GM19035 (cell line): ENCODE measurements around the gene CCL2.
"Not testable (repeated sequence)": the region's sequence is repeated elsewhere in the genome, so short reads cannot be mapped to it uniquely, and the experiment has no call there.

Experiments
- ATAC-seq: cut with Tn5 transposase; IDR thresholded peaks from one replicate; pipeline ENCODE4 v1.9.1; 2021; ENCODE audit not compliant: unreplicated experiment

The CCL2 gene

DNA sequence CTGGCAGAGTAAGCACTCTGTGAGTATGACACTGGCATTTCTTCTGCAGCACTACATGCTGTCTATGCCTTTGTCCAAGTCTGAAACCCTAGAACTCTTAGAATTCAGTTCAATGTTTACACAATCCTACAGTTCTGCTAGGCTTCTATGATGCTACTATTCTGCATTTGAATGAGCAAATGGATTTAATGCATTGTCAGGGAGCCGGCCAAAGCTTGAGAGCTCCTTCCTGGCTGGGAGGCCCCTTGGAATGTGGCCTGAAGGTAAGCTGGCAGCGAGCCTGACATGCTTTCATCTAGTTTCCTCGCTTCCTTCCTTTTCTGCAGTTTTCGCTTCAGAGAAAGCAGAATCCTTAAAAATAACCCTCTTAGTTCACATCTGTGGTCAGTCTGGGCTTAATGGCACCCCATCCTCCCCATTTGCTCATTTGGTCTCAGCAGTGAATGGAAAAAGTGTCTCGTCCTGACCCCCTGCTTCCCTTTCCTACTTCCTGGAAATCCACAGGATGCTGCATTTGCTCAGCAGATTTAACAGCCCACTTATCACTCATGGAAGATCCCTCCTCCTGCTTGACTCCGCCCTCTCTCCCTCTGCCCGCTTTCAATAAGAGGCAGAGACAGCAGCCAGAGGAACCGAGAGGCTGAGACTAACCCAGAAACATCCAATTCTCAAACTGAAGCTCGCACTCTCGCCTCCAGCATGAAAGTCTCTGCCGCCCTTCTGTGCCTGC lies at the start of gene CCL2:
Gene CCL2, plus strand, starts transcription at position 635 of the 730 bp plus-strand sequence. Its CDS starts 65 bp downstream, at position 700.
- no peak for ATAC-seq

DNA sequence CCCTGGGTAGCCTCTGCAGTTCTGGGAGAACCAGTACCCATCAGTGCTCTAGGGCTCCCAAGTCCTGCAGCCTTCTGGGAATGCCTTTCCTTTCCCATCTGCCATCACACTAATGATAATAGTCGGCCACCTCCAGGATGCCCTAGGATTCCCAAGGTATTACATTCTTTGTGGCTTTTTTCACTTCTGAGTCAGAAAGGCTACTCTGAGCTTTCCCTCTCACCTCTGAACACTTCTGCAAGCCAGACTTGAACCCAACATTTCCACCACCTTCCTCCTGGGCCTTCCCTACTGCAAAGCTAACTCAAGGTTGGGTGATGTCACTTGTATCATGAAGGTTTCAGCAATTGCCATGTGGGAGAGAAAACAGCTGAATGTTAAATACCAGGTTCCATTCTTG lies 49.7 kb upstream of the CCL2 start:
- ATAC-seq, result no peak

- no peak for ATAC-seq
Measured at GRCh38 chr17:34206569-34206968, 48.5 kb upstream of the CCL2 start.

- no peak for ATAC-seq
Measured at GRCh38 chr17:34207572-34207971, 47.5 kb upstream of the CCL2 start.

DNA sequence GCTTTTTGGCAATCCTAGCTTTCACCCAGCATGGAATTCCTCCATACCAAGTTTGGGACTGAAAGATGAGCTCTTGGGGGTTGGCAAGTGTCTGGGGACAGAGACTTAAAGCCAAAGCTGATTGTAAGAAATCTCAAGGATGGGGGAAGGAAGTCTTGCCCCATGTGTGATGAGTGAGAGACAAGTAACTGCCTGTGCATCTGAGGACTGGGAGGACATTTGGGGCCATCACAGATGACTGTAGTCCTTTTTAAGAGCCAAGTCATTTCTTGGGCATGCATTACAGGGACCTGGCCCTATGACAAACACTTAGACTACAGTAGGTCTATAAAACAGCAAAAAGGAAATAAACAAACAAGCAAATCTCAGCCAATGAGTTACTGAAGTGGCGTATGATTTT lies 36.3 kb upstream of the CCL2 start:
- no peak for ATAC-seq

- no peak for ATAC-seq
Measured at GRCh38 chr17:34219405-34219804, 35.7 kb upstream of the CCL2 start.

DNA sequence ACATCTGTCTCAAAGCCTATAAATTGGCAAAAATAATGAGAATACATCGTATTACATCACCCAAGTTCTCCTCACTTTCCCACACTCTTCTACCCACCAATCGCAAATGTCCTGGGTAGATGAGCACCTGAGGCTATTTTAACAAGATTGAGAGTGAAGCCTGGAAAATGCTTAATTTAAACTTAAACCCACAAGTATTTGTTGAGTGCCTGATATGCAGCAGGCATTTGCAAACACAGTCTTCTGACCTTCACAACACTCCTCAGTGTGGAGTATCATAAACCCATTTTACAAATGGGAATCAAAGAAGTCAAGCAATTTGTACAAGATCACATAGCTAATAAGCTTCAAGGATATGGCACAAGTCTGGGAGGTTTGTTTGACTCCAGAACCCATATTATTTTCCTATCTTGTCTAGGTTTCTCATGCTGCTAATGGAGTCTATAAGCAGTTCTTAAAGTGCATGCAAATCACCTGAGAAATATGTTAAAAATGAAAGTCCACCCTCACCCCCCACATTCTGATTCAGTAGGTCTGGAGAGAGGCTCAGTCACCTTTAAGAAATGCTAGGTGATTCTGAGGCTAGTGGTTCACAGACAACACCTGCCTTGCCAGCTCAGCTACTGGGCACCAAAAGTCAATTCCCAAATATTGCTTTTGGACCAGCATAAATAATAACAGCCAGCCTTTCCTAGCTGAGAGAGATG lies 34.9 kb upstream of the CCL2 start:
- ATAC-seq, result no peak

DNA sequence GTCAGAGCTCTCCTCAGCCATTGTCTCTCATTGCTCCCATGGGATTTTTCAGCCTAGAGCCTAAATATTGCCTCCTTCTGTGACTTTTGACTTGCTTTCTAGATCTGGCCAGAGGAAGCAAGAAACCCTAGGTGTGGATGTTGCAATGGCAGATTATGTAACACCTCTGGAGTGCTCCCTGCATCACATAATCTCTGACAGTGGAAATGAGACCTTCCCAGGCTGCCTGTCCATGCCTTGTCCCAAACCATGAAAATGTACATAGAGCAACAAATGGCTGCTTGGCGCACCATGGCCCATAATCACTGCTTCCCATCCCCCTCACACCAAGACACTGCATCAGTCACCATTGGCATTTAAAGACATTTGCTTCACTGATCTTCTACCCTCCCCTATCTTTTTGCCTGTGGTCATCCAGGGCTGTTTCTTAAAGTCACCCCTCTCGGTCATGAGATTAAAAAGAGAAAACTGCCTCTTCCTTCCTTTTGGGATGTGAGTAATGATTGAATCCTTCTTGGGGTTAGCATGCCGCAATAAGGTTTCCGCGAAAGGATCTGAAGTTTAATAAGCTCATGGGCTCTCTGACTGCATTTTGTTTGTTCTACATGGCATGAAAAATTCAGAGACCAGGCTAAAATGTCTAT lies 34.2 kb upstream of the CCL2 start:
- ATAC-seq, result no peak

GRCh38 chr17:34221411-34221810 lies 33.7 kb upstream of the CCL2 start:
- no peak for ATAC-seq

DNA sequence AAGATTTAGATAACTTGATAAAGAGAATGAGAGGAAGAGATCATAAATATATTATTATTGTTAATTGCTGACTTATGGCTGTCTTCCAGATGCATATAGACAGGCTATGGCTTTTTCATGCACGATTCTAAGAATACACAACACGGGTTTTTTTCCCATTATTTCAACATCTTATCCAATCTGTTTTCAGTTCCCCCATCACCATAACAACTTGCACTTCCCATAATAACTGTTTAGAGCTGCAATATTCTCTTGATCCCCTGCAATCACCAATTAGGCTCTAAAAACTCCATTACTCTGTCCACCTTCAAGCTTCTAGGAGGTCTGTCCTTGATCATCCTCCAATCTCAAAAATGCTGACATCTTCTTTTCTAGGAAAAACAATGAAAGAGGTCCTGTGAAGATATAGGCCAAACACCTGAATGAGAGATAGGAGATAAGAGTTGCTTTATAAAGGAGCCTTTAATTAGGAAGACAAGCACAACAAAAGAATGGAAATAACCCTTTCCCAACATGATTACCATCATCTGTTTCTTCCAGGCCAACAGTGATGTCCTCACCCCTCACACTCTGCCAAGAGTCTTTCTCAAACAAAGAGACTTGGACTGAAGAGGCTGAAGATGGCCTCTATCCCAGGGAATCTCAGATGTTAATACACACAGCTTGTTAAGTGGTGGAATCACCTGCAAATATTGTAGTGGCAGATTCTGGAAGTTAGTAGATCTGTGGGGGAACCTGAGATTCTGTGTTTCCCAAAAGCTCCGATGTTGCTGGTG lies 32.2 kb upstream of the CCL2 start:
- no peak for ATAC-seq

DNA sequence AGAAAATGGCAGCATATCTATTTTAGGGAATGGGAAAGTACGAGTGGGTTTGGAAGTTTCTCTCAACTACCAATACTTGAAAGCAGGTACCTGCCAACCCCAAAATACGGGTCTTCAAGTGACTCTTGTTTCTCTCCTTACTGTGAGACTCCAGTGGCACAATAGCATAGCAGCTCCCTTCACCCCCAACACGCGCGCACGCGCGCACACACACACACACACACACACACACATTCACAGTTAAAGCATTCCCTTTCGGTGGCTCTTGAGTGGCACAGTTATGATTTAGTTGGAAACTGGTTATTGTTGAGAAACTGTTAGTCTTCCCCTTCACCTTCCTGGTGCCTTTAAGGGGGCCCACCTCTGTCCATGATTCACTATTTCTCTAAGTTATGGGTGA lies 30.0 kb upstream of the CCL2 start:
- no peak for ATAC-seq

DNA sequence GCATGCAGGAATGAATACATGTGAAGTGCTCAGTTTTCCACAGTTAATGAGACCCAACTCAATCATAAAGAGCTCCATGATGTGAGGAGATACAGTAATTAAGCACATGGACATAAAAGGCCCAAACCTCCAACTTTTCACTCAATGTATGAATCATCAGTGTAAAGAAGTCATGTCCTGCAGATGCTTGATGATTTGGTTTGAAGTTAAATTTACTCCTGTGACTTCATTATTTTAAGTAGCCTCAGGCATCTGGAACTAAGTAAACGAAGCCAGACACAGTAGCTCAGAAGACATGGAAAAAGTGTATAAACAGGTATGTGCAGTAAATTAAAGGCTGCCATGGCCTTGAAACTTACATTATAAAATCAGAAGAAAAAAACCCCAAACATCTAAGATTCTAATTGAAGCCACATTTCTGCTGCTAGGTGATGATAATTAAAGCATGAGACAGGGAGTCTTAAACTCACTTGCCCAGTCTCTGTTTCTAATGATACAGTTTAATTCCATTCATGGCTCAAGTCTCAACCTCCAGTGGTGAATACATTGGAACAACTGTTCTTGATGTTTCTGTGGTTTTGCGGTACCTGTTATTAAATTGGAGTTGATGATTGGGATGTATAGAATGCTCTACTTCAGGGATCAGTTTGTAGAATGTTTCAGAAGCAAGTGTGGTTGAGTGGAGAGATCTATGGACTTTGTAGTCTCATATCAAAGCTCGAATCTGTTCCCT lies 28.9 kb upstream of the CCL2 start:
- no peak for ATAC-seq

- no peak for ATAC-seq
Measured at GRCh38 chr17:34226744-34227034, 28.4 kb upstream of the CCL2 start.

GRCh38 chr17:34227293-34227692 lies 27.8 kb upstream of the CCL2 start:
- not testable (repeated sequence) for ATAC-seq

DNA sequence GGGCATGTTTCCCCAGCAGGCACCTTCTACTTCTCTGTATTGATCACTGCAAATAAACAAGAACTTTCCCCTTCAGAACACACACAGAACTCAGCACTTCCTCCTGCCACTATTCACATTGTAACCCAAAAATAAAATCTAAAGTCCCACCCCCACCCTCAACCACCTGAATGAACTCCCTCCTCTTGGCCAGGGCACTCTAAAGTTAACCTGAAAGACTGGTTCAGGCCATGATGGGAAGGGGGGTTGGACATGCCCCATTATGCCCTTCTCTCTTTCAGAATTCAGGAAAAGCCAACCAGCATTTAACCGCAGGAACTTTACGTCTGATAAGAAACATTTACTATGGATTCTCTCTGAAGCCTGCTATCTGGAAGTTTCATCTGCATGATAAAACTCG lies 27.4 kb upstream of the CCL2 start:
- no peak for ATAC-seq

DNA sequence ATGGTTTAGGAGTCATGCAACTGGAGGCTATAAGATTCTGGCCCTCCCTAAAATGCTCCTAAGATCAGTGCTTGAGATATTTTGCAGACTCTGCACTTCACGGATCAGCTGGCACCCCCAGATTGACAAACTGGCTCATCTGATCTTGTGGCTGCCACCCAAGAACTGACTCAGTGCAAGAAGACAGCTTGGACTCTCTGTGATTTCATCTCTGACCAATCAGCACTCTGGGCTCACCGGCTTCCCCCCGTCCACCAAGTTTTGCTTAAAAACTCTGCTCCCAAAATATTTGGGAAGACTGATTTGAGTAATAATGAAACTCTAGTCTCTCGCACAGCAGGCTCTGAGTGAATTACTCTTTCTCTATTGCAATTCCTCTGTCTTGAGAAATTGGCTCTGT lies 26.3 kb upstream of the CCL2 start:
- no peak for ATAC-seq

DNA sequence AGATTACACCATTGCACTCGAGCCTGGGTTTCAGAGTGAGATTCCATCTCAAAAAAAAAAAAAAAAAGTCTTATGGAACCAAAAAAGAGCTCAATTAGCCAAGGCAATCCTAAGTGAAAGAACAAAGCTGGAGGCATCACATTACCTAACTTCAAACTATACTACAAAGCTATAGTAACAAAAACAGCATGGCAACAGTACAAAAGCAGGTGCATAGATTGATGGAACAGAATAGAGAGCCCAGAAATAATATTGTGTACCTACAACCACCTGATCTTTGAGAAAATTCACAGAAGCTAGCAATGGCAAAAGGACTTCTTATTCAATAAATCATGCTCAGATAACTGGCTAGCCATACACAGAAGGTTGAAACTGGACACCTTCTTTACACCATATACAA lies 24.7 kb upstream of the CCL2 start:
- no peak for ATAC-seq

DNA sequence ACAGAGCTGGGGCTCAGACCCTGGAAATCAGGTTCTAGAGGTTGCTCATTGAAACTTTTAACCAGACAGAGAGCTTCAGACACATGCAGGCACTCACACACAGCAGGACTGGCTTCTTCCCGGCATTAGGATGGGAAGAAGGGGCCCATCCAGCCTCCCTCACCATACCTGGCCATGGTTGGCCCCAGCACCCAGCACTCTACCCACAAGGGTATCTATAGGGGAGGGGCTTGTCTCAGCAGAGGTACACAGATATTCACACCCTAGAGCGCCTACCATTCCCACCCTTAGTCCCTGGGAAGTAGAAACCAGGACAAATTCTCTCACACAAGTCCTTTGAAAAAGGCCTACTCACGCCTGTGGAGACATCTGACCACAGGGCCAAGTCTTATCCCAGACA lies 20.5 kb upstream of the CCL2 start:
- no peak for ATAC-seq

DNA sequence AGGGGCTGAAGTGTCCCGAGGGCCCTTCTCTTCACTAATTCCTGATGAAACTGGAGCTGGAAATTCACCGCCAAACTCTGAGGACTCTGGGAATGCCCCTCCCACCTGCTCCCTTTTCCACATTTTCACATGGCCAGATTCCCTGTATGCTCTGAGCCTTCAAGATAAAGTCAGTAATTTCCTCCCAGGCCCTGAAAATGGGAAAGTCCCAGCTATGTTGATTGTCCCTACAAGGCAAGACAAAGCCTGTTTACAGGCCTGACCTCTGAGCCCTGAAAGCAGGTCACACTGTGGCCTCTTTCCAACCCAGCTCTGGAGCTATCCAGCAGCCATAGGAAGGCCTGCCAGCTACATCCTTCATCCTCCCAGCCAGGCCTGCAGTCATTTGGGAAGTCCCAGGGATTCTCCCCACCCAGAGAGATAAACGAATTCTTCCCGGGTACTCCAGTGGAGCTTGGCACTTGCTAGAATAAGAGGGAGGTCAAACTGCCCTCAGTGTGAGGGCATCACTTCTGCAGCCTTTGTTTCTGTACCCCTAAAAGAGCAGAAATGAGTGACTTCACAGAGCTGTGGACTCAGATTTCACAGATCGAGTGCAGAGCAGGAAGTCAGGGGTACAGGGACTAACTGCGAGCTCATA lies 19.6 kb upstream of the CCL2 start:
- ATAC-seq, result no peak

- ATAC-seq, result no peak
Measured at GRCh38 chr17:34236281-34236892, 18.7 kb upstream of the CCL2 start.
